HUES64 (cell line): ENCODE measurements around the gene EPB41.
"Not testable (repeated sequence)": the region's sequence is repeated elsewhere in the genome, so short reads cannot be mapped to it uniquely, and the experiment has no call there.

Experiments
- H3K27ac ChIP-seq: 2 replicates; pipeline ENCODE4 v1.7.0; 2013; ENCODE audit warnings: low read depth, low read length, inconsistent platforms
- H3K27me3 ChIP-seq: 2 replicates; pipeline ENCODE4 v1.6.1; 2013; ENCODE audit warnings: mild to moderate bottlenecking, low read length; ENCODE audit not compliant: insufficient read depth
- H3K36me3 ChIP-seq: 2 replicates; pipeline ENCODE4 v1.6.1; 2013; ENCODE audit warnings: mild to moderate bottlenecking, low read length; ENCODE audit not compliant: insufficient read depth
- H3K4me1 ChIP-seq: 2 replicates; pipeline ENCODE4 v1.6.1; 2013; ENCODE audit warnings: mild to moderate bottlenecking, low read length, moderate library complexity; ENCODE audit not compliant: insufficient read depth
- H3K4me3 ChIP-seq: 2 replicates; pipeline ENCODE4 v1.5.1; 2013; ENCODE audit warnings: mild to moderate bottlenecking, low read length, moderate library complexity
- H3K9ac ChIP-seq: 2 replicates; pipeline ENCODE4 v1.6.1; 2013; ENCODE audit warnings: mild to moderate bottlenecking, low read depth, low read length
- H3K9me3 ChIP-seq: 2 replicates; pipeline ENCODE4 v1.6.1; 2013; ENCODE audit warnings: low read depth, low read length; ENCODE audit not compliant: insufficient read depth
- WGBS: fragments of 150-250, 120-280 bp; methylation state at CpG from one replicate; pipeline ENCODE4 v1.1.7; 2013; ENCODE audit warnings: missing lambda C conversion rate; 5-methylcytosine and 5-hydroxymethylcytosine counted together

EPB41 gene

DNA sequence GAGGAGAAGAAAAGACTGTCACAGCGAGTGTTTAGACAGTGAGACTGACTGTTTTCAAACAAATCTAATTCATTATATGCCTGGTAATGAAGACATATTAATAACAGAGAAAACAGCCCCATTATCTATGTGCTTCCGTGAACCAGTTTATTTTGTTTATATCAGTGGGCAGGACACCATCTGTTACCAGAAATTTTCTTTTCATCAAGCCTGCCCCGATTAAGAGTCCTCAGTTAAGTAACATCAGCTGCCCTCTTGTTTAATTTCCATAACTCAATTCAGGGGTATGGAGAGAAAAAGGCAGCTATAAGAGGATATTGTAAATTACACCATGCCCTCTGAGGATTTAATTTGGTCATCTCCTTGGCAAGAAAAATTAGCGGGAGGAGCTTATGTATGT is 115.3 kb downstream of the EPB41 start:
- H3K36me3 ChIP-seq = peaks cover 13% of the 10 kb centered on the region
- no peak overlapping the region for H3K27ac ChIP-seq
- H3K9ac ChIP-seq = no peak overlapping the region
- WGBS = 95% methylated on average over 3 of the region's 4 CpGs
- no peaks in the 10 kb centered on the region for H3K27me3 ChIP-seq
- no peaks in the 10 kb centered on the region for H3K9me3 ChIP-seq
- H3K4me1 ChIP-seq = peaks cover 15% of the 10 kb centered on the region
- H3K4me3 ChIP-seq = no peak overlapping the region

DNA sequence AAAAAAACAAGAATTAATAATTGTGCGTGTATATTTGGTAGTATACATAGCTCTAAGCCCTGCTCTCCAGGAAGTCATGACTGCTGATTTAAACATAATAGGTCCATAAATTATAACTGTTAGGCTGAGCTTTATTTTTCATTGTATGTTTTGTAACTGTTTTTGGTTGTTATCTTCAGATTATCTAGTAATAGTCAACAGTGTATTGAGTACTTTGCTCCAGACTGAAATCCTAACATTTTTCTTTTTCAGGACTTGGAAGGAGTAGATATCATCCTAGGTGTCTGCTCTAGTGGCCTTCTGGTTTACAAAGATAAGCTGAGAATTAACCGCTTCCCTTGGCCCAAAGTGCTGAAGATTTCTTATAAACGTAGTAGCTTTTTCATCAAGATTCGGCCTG is 118.5 kb downstream of the EPB41 start:
- H3K27ac ChIP-seq = no peak overlapping the region
- no peaks in the 10 kb centered on the region for H3K9me3 ChIP-seq
- H3K9ac ChIP-seq = no peak overlapping the region
- no peaks in the 10 kb centered on the region for H3K27me3 ChIP-seq
- peaks cover 28% of the 10 kb centered on the region for H3K36me3 ChIP-seq
- no peak overlapping the region for H3K4me3 ChIP-seq
- H3K4me1 ChIP-seq = peaks cover 15% of the 10 kb centered on the region
- 90% methylated on average over 4 of the region's 4 CpGs for WGBS

DNA sequence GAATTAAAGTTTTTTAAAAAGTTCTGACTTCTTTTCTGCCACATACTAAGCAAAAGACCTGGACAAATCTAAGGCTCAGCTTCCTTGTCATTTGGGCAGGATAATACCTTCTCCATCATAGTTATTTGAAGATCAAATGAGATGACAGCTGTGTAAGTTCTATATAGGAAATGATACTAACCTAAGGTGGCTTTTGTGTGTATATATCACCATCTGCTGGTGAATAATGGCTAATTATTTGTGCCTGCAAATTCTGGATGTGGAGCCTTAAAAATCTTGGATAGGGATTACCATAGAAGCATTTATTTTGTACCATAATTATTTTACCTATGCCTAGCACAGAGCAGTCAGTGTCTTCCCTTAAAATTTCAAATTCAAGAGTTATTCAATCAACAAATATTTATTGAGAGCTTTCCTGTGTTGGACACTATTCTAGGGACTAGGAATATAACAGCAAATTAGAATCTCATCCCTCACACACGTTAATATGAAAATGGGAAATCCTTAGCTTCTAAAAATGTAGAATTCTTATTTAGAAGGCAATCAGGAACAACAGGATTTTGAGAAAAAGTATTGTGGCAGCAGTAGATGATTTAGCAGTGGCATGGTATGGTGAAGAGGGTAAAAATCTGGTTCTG is 119.6 kb downstream of the EPB41 start:
- Histone ChIP-seq H3K9ac (no peak overlapping the region), H3K4me1 (peaks cover 10% of the 10 kb centered on the region), H3K27me3 (no peaks in the 10 kb centered on the region), H3K4me3 (no peak overlapping the region), H3K9me3 (no peaks in the 10 kb centered on the region), H3K27ac (no peak overlapping the region), H3K36me3 (peaks cover 32% of the 10 kb centered on the region)
- 89% methylated on average over 1 of the region's 1 CpG for WGBS

DNA sequence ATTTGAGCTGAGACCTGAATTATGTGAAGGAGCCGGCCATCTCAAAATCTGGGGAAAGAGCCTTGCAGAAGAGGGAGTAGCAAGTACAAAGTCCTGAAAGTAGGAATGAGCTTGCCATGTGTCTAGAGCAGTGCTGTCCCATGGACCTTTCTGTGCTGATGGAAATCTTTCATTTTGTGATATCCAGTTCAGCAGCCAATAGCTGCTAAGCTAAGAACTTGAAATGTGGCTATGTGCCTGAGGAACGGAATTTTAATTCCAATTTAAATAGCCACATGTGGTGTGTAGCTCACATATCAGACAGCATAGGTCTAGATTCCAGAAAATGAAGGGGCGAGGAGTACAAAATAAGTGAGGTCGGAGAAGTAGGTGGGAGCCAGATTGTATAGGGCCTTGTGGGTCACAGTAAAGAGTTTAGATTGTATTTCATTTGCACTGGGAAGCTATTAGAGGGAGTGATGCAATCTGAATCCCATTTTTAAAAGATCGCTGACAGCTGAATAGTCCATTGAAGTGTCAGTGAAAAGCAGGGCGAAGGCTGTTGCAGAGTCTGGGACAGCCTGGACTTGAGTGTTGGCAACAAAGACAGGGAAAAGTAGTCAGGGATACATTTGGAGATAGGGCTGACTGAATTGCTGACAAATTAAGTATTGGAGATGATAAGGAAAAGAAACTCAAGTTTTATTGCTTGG is 129.1 kb downstream of the EPB41 start:
- H3K4me3 ChIP-seq = no peak overlapping the region
- no peaks in the 10 kb centered on the region for H3K27me3 ChIP-seq
- H3K4me1 ChIP-seq = no peaks in the 10 kb centered on the region
- H3K9ac ChIP-seq = no peak overlapping the region
- no peaks in the 10 kb centered on the region for H3K9me3 ChIP-seq
- 93% methylated on average over 6 of the region's 6 CpGs for WGBS
- H3K27ac ChIP-seq = no peak overlapping the region
- H3K36me3 ChIP-seq = peaks cover 22% of the 10 kb centered on the region; the same call in 1 of the 2 replicates

DNA sequence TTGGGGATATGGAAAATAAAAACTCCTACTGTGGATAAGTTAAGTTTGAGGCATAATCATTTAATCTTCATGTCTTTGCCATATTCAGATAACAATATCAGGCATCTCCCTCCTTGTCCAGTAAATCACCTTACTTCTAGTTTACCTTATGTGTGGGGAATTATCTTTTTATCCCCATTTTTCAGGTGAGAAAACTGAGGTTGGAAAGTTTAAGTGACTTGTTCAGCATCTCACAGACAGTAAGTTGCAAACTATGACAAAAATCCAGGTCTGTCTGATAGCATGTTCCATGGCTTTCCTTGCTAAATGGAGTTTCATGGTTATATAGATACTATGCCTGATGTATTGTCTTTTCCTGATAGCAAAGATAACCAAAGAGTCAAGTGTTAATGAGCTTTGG is 129.6 kb downstream of the EPB41 start:
- no peaks in the 10 kb centered on the region for H3K27me3 ChIP-seq
- H3K9ac ChIP-seq = no peak overlapping the region
- no peak overlapping the region for H3K27ac ChIP-seq
- no peak overlapping the region for H3K4me3 ChIP-seq
- peaks cover 18% of the 10 kb centered on the region; the same call in 1 of the 2 replicates for H3K36me3 ChIP-seq
- no peaks in the 10 kb centered on the region for H3K4me1 ChIP-seq
- H3K9me3 ChIP-seq = no peaks in the 10 kb centered on the region

DNA sequence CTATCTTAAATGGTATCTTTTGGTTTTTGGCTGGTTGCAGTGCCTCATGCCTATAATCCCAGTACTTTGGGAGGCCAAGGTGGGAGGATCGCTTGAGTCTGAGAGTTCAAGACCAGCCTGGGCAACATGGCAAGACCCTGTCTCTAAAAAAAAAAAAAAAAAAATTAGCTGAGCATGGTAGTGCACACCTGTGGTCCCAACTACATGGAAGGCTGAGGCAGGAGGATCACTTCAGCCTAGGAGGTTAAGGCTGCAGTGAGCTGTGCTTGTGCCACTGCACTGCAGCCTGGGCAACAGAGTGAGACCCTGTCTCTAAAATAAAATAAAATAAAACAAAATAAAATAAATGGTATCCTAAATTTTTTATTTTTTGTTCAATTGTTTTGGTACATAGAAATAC is 131.3 kb downstream of the EPB41 start:
- not testable (repeated sequence) for H3K27ac ChIP-seq, H3K4me3 ChIP-seq, H3K9ac ChIP-seq, H3K4me1 ChIP-seq, H3K36me3 ChIP-seq, H3K9me3 ChIP-seq, H3K27me3 ChIP-seq
- 100% methylated on average over 1 of the region's 1 CpG for WGBS

DNA sequence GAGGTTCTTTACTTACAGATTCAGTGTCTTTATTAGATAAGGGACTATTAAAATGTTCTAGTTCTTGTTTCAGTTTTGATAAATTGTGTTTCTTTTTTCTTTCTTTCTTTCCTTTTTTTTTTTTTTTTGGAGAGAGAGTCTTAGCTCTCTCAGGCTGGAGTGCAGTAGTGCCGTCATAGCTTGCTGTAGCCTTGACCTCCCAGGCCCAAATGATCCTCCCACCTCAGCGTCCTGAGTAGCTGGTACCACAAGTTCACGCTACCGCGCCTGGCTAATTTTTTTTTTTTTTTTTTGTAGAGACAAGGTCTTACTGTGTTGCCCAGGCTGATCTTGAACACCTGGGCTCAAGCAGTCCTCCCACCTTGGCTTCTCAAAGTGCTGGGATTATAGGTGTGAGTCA is 132.8 kb downstream of the EPB41 start:
- no peaks in the 10 kb centered on the region for H3K27me3 ChIP-seq
- WGBS = 94% methylated on average over 5 of the region's 5 CpGs
- H3K27ac ChIP-seq = no peak overlapping the region
- no peak overlapping the region for H3K9ac ChIP-seq
- H3K9me3 ChIP-seq = no peaks in the 10 kb centered on the region
- peaks cover 8% of the 10 kb centered on the region; the same call in 1 of the 2 replicates for H3K36me3 ChIP-seq
- H3K4me1 ChIP-seq = no peaks in the 10 kb centered on the region
- no peak overlapping the region for H3K4me3 ChIP-seq

DNA sequence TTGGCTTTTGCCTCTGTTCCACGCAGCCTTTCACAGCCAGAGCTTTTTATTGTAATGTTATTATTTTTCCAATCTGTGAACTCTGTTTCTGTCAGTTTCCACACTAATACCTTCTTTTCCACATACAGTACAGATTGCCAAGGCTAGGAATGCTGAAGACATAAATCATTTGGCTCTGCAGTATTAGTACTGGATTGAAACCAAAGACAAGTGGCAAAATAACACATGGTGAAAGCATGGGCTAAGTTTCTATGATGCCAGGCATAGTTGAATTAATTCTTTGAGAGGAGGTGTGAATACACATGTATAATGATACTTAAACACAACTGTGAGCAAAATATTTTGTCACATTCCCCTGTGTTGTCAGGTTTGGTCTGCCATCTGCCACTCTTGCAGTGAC is 135.8 kb downstream of the EPB41 start:
- no peaks in the 10 kb centered on the region for H3K9me3 ChIP-seq
- H3K36me3 ChIP-seq = peaks cover 8% of the 10 kb centered on the region; the same call in 1 of the 2 replicates
- 100% methylated on average over 1 of the region's 1 CpG for WGBS
- no peaks in the 10 kb centered on the region for H3K27me3 ChIP-seq
- no peaks in the 10 kb centered on the region for H3K4me1 ChIP-seq
- no peak overlapping the region for H3K4me3 ChIP-seq
- H3K27ac ChIP-seq = no peak overlapping the region
- H3K9ac ChIP-seq = no peak overlapping the region

DNA sequence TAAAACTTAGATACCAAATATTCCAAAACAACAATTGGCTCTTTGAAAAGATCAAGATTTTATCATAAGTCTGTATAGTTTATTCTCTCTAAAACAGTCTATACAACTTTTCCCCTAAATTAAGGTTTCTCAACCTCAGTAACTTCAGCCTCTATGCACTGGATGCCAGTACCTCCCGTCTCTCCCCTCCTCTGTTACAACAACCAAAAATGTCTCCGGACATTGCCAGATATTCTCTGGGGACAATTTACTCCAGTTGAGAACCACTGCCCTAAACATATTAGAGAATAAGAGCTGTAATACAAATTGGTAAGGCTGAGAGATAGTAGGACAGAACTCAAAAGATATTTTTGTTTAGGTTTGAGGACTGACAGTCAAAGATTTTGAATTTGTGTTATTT is 137.7 kb downstream of the EPB41 start:
- peaks cover 8% of the 10 kb centered on the region; the same call in 1 of the 2 replicates for H3K36me3 ChIP-seq
- H3K27ac ChIP-seq = no peak overlapping the region
- WGBS = 97% methylated on average over 2 of the region's 2 CpGs
- no peaks in the 10 kb centered on the region for H3K9me3 ChIP-seq
- no peaks in the 10 kb centered on the region for H3K4me1 ChIP-seq
- H3K9ac ChIP-seq = no peak overlapping the region
- H3K27me3 ChIP-seq = no peaks in the 10 kb centered on the region
- H3K4me3 ChIP-seq = no peak overlapping the region

DNA sequence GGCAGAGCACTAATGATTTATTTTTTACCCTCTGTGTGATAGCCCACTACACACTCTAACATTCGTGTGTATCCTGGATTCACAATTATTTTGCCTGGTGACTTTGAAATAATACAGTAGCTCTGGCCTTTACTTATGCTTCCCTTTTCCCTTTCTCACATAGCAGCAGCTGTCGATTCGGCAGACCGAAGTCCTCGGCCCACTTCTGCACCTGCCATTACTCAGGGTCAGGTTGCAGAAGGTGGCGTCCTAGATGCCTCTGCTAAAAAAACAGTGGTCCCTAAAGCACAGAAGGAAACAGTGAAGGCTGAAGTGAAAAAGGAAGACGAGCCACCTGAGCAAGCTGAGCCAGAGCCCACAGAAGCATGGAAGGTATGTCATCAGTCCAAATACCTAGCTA is 138.6 kb downstream of the EPB41 start:
- no peak overlapping the region for H3K27ac ChIP-seq
- no peak overlapping the region for H3K9ac ChIP-seq
- H3K36me3 ChIP-seq = peaks cover 8% of the 10 kb centered on the region; the same call in 1 of the 2 replicates
- no peaks in the 10 kb centered on the region for H3K9me3 ChIP-seq
- no peaks in the 10 kb centered on the region for H3K4me1 ChIP-seq
- H3K4me3 ChIP-seq = no peak overlapping the region
- no peaks in the 10 kb centered on the region for H3K27me3 ChIP-seq
- WGBS = 91% methylated on average over 7 of the region's 7 CpGs

DNA sequence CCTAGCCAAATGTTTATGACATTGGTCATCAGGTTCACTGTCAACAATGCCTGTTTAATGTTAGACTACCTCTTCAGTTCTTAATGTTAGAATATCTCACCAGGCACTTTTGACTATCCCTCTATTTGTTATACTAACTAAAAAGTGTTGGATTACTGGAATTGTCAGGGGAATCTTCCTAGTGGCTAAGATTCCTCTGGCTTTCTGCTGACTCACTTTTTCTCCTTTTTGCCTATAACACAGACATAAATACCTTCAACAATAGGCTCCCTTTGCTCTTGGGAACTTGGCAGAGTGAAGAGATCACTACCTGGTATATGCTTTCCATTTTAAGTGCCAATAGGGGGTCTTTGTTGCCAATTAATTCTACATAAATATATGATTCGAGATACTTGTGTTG is 140.8 kb downstream of the EPB41 start:
- H3K4me1 ChIP-seq = no peaks in the 10 kb centered on the region
- no peak overlapping the region for H3K9ac ChIP-seq
- no peak overlapping the region for H3K4me3 ChIP-seq
- 86% methylated on average over 1 of the region's 1 CpG for WGBS
- H3K36me3 ChIP-seq = peaks cover 7% of the 10 kb centered on the region; the same call in 1 of the 2 replicates
- no peak overlapping the region for H3K27ac ChIP-seq
- H3K27me3 ChIP-seq = no peaks in the 10 kb centered on the region
- no peaks in the 10 kb centered on the region for H3K9me3 ChIP-seq
